Measurements from ENCODE around the gene CIAO2B. TPM values are rescaled to one million over a fixed set of nuclear protein-coding genes. Genes with fewer than 3 reads are reported as not detected.

The CIAO2B gene
- polyA plus RNA-seq, 3 donors, result 81.7 to 105 (median 103) TPM

Other genes starting within 250 kb of the CIAO2B start
- gene CMTM4, start 237.7 kb downstream of the CIAO2B start, polyA plus RNA-seq (ENCODE audit: insufficient read length in 3 of 3), result 10 to 100 TPM; 65.0 to 70.8 (median 67.1) TPM
- gene DYNC1LI2, start 182.8 kb downstream of the CIAO2B start, polyA plus RNA-seq (ENCODE audit: insufficient read length in 3 of 3), result 100 to 1,000 TPM; 109 to 156 (median 115) TPM
- gene TERB1, start 132.8 kb downstream of the CIAO2B start, polyA plus RNA-seq (ENCODE audit: insufficient read length in 3 of 3), result under 1 TPM in 1 of 3 donors, not detected in 2; 0.20 TPM
- gene NAE1, start 103.4 kb downstream of the CIAO2B start, polyA plus RNA-seq (ENCODE audit: insufficient read length in 3 of 3), result 10 to 100 TPM; 78.3 to 99.4 (median 94.8) TPM
- under 1 TPM; 0.28 to 0.45 (median 0.32) TPM for gene CA7, start 90.0 kb downstream of the CIAO2B start, polyA plus RNA-seq (ENCODE audit: insufficient read length in 3 of 3)
- gene PDP2, start 53.9 kb downstream of the CIAO2B start, polyA plus RNA-seq (ENCODE audit: insufficient read length in 3 of 3), result 10 to 100 TPM; 12.2 to 17.0 (median 13.2) TPM
- 100 to 1,000 TPM; 215 to 316 (median 241) TPM for gene CDH16, start 15.5 kb downstream of the CIAO2B start, polyA plus RNA-seq (ENCODE audit: insufficient read length in 3 of 3)
- 1 to 10 TPM; 2.2 to 4.1 (median 2.4) TPM for gene RRAD, start 8.9 kb downstream of the CIAO2B start, polyA plus RNA-seq (ENCODE audit: insufficient read length in 3 of 3)
- 10 to 100 TPM; 41.5 to 50.6 (median 43.1) TPM for gene CES2, start 1.1 kb upstream of the CIAO2B start, polyA plus RNA-seq (ENCODE audit: insufficient read length in 3 of 3)
- gene CES3, start 26.9 kb upstream of the CIAO2B start, polyA plus RNA-seq (ENCODE audit: insufficient read length in 3 of 3), result 1 to 10 TPM; 2.1 to 5.1 (median 2.8) TPM
- 10 to 100 TPM in 1 of 3 donors, 1 to 10 TPM in 2; 7.6 to 13.5 (median 8.5) TPM for gene CES4A, start 54.2 kb upstream of the CIAO2B start, polyA plus RNA-seq (ENCODE audit: insufficient read length in 3 of 3)
- 10 to 100 TPM; 71.7 to 76.4 (median 75.3) TPM for gene CBFB, start 94.7 kb upstream of the CIAO2B start, polyA plus RNA-seq (ENCODE audit: insufficient read length in 3 of 3)
- 10 to 100 TPM; 23.9 to 28.2 (median 25.0) TPM for gene PHAF1, start 175.5 kb upstream of the CIAO2B start, polyA plus RNA-seq (ENCODE audit: insufficient read length in 3 of 3)
- 10 to 100 TPM in 1 of 3 donors, 1 to 10 TPM in 2; 8.9 to 12.1 (median 9.8) TPM for gene B3GNT9, start 216.6 kb upstream of the CIAO2B start, polyA plus RNA-seq (ENCODE audit: insufficient read length in 3 of 3)
- gene TRADD, start 225.5 kb upstream of the CIAO2B start, polyA plus RNA-seq (ENCODE audit: insufficient read length in 3 of 3), result 1 to 10 TPM; 3.6 to 6.9 (median 4.8) TPM
- 1 to 10 TPM; 1.2 to 2.8 (median 1.9) TPM for gene FBXL8, start 225.6 kb upstream of the CIAO2B start, polyA plus RNA-seq (ENCODE audit: insufficient read length in 3 of 3)
- gene HSF4, start 230.3 kb upstream of the CIAO2B start, polyA plus RNA-seq (ENCODE audit: insufficient read length in 3 of 3), result 1 to 10 TPM; 1.6 to 3.8 (median 1.8) TPM
- 1 to 10 TPM; 4.9 to 7.6 (median 6.1) TPM for gene NOL3, start 236.1 kb upstream of the CIAO2B start, polyA plus RNA-seq (ENCODE audit: insufficient read length in 3 of 3)
- 10 to 100 TPM; 37.9 to 60.3 (median 41.5) TPM for gene MATCAP1, start 249.6 kb upstream of the CIAO2B start, polyA plus RNA-seq (ENCODE audit: insufficient read length in 3 of 3)